Stomach (tissue), 4 donors: ENCODE data around the gene HIPK3.

Experiments used
- CTCF ChIP-seq, 7 experiments: fragments of 450-650 bp in 4 of 7; fragments of 200-600 bp in 3 of 7; sonication (generic) in 3 of 7; IDR thresholded peaks; one replicate each; pipeline ENCODE4 v1.5.1; 2016 to 2019; ENCODE audit warnings: antibody characterized with exemption in 7 of 7, control low read depth in 2 of 7, mild to moderate bottlenecking in 1 of 7
- EP300 ChIP-seq: sonication (generic); formaldehyde crosslinking; IDR thresholded peaks from one replicate; pipeline ENCODE4 v1.6.1; 2017; ENCODE audit warnings: antibody characterized with exemption
- POLR2A ChIP-seq, 4 donors: fragments of 450-650 bp; IDR thresholded peaks; one replicate each; pipeline ENCODE4 v1.6.1; 2016; ENCODE audit warnings: antibody characterized with exemption in 4 of 4, control low read depth in 2 of 4, mild to moderate bottlenecking in 1 of 4, moderate library complexity in 1 of 4
- POLR2AphosphoS5 ChIP-seq, 3 donors: sonication (generic); formaldehyde crosslinking; IDR thresholded peaks; one replicate each; pipeline ENCODE4 v1.6.1; 2016; ENCODE audit warnings: antibody characterized with exemption in 3 of 3

GRCh38 chr11:33347490-33348125 is 90.4 kb downstream of the HIPK3 start:
- TF ChIP-seq CTCF (IDR thresholded peaks at IDR 0.05), result no peak
- TF ChIP-seq POLR2A (IDR thresholded peaks at IDR 0.05), result no peak
- TF ChIP-seq POLR2AphosphoS5 (IDR thresholded peaks at IDR 0.05), result no peak
- no peak for TF ChIP-seq EP300
